HCT116 (cell line): ENCODE measurements around the gene NASP. TPM values are rescaled to one million over a fixed set of nuclear protein-coding genes. Genes with fewer than 3 reads are reported as not detected.

Source experiments
- ATAC-seq: fragments of 200-7000 bp; cut with Tn5 transposase; 2 replicates; pipeline ENCODE4 v1.9.1; 2020; ENCODE audit warnings: mild to moderate bottlenecking, moderate library complexity
- BruUV-seq: library from RNA; stranded (reverse); fragments of 400-500 nt; replicated peaks from 2 replicates; lab custom pipeline; 2021; lab: Mats Ljungman, UMichigan
- CTCF ChIA-PET: fragments of 300-600 bp; sonication (Branson Sonifier 250); formaldehyde crosslinking; loops from one replicate; lab custom pipeline; 2021; ENCODE audit warnings: antibody characterized with exemption; lab: Charles Lee
- POLR2A ChIA-PET: fragments of 300-600, 350-600 bp; sonication (Branson Sonifier 250); formaldehyde crosslinking; loops from one replicate; lab custom pipeline; 2021; ENCODE audit warnings: antibody characterized with exemption; lab: Charles Lee
- RAD21 ChIA-PET, 2 experiments: fragments of 300-600 bp; sonication (Branson Sonifier 250); formaldehyde crosslinking; loops; one replicate each; lab custom pipeline; 2023; ENCODE audit warnings: low total read pairs in 2 of 2; ENCODE audit not compliant: uncharacterized antibody in 2 of 2, unreplicated experiment in 2 of 2, low non-redundant PET in 1 of 2; lab: Charles Lee
- DNase-seq: peaks from one replicate; pipeline ENCODE4 v3.0.0-alpha.2; 2010; ENCODE audit warnings: low read depth, low spot score
- H2AFZ ChIP-seq: fragments of 200-600 bp; shearing (Covaris generic), sonication (generic); 2 replicates; pipeline ENCODE4 v1.6.1; 2017; ENCODE audit warnings: low read depth, mixed run types, mixed read lengths, antibody characterized with exemption, low read length; ENCODE audit not compliant: poor library complexity, severe bottlenecking
- H3K27ac ChIP-seq: 2 replicates; pipeline ENCODE4 v1.5.1; 2012; ENCODE audit warnings: low read depth, low read length
- H3K27me3 ChIP-seq: fragments of 200-600 bp; sonication (generic); 2 replicates; pipeline ENCODE4 v1.6.1; 2016; ENCODE audit warnings: mixed run types, low read length, mixed read lengths; ENCODE audit not compliant: insufficient read depth
- H3K36me3 ChIP-seq, 2 experiments: fragments of 200-500 bp in 1 of 2; fragments of 200-600 bp in 1 of 2; sonication (Bioruptor generic) in 1 of 2; sonication (generic) in 1 of 2; 2 replicates each; pipeline versions ENCODE4 v1.5.1 to v1.6.1; 2014 to 2016; ENCODE audit warnings: low read length in 2 of 2, inconsistent platforms in 1 of 2, mixed read lengths in 1 of 2, mixed run types in 1 of 2; ENCODE audit not compliant: insufficient read depth in 2 of 2, control insufficient read depth in 1 of 2
- H3K4me1 ChIP-seq, 2 experiments: fragments of 200-600 bp in 1 of 2; sonication (generic) in 1 of 2; 2 replicates each; pipeline versions ENCODE4 v1.5.1 to v1.6.1; 2012 to 2017; ENCODE audit warnings: low read length in 2 of 2, inconsistent platforms in 1 of 2, mild to moderate bottlenecking in 1 of 2, mixed read lengths in 1 of 2, mixed run types in 1 of 2, moderate library complexity in 1 of 2; ENCODE audit not compliant: insufficient read depth in 2 of 2, control insufficient read depth in 1 of 2
- H3K4me2 ChIP-seq: fragments of 200-600 bp; sonication (generic); 2 replicates; pipeline ENCODE4 v1.6.1; 2017; ENCODE audit warnings: mixed run types, low read length, mixed read lengths
- H3K4me3 ChIP-seq, 2 experiments: fragments of 200-600 bp in 1 of 2; sonication (generic) in 1 of 2; replicated peaks in 1 of 2; 2 replicates each; pipeline ENCODE4 v1.5.1; 2011 to 2016; ENCODE audit warnings: low read length in 2 of 2, control low read depth in 1 of 2, low read depth in 1 of 2, mild to moderate bottlenecking in 1 of 2, mixed read lengths in 1 of 2, mixed run types in 1 of 2
- H3K79me2 ChIP-seq: fragments of 200-600 bp; sonication (generic); 2 replicates; pipeline ENCODE4 v1.6.1; 2017; ENCODE audit warnings: mild to moderate bottlenecking, mixed run types, low read length, moderate library complexity, mixed read lengths; ENCODE audit not compliant: insufficient read depth
- H3K9ac ChIP-seq: fragments of 200-600 bp; sonication (generic); 2 replicates; pipeline ENCODE4 v1.6.1; 2016; ENCODE audit warnings: low read length, mixed read lengths
- H3K9me2 ChIP-seq: fragments of 200-600 bp; sonication (generic), shearing (Covaris generic); 2 replicates; pipeline ENCODE4 v1.6.1; 2017; ENCODE audit warnings: mixed run types, mild to moderate bottlenecking, moderate library complexity; ENCODE audit not compliant: insufficient read depth
- H3K9me3 ChIP-seq, 2 experiments: fragments of 200-500 bp in 1 of 2; fragments of 200-600 bp in 1 of 2; sonication (Bioruptor generic) in 1 of 2; sonication (generic) in 1 of 2; 2 replicates each; pipeline ENCODE4 v1.6.1; 2014 to 2017; ENCODE audit warnings: low read length in 2 of 2, mixed read lengths in 2 of 2, inconsistent platforms in 1 of 2, low read depth in 1 of 2, mild to moderate bottlenecking in 1 of 2, mixed run types in 1 of 2, moderate library complexity in 1 of 2; ENCODE audit not compliant: control insufficient read depth in 1 of 2, insufficient read depth in 1 of 2
- H4K20me1 ChIP-seq: fragments of 200-600 bp; sonication (generic), shearing (Covaris generic); 2 replicates; pipeline ENCODE4 v1.6.1; 2017; ENCODE audit warnings: mixed run types, mild to moderate bottlenecking, moderate library complexity; ENCODE audit not compliant: insufficient read depth
- ATF3 ChIP-seq: IDR thresholded peaks from 2 replicates; pipeline ENCODE4 v1.6.1; 2012
- CBX3 ChIP-seq: IDR thresholded peaks from 2 replicates; pipeline ENCODE4 v1.6.1; 2012; ENCODE audit warnings: low read depth
- EGR1 ChIP-seq: IDR thresholded peaks from 2 replicates; pipeline ENCODE4 v1.6.1; 2012; ENCODE audit warnings: low read depth
- ELF1 ChIP-seq: IDR thresholded peaks from 2 replicates; pipeline ENCODE4 v1.6.1; 2012; ENCODE audit warnings: low read depth, borderline replicate concordance
- EZH2 ChIP-seq: fragments of 200-600 bp; sonication (generic); IDR thresholded peaks from 2 replicates; pipeline ENCODE4 v1.6.1; 2017; ENCODE audit warnings: antibody characterized with exemption, mixed run types
- JUND ChIP-seq: IDR thresholded peaks from 2 replicates; pipeline ENCODE4 v1.6.1; 2012
- MAX ChIP-seq: IDR thresholded peaks from 2 replicates; pipeline ENCODE4 v1.6.1; 2012
- POLR2A ChIP-seq: IDR thresholded peaks from 2 replicates; pipeline ENCODE4 v1.7.0; 2011; ENCODE audit warnings: borderline replicate concordance; ENCODE audit not compliant: insufficient read depth, insufficient read length; ENCODE audit errors: extremely low read depth
- POLR2AphosphoS5 ChIP-seq: IDR thresholded peaks from 2 replicates; pipeline ENCODE4 v1.6.1; 2011; ENCODE audit warnings: mild to moderate bottlenecking, low read depth, low read length, moderate library complexity
- RAD21 ChIP-seq: IDR thresholded peaks from 2 replicates; pipeline ENCODE4 v1.6.1; 2012; ENCODE audit warnings: low read depth, mild to moderate bottlenecking
- SIN3A ChIP-seq: IDR thresholded peaks from 2 replicates; pipeline ENCODE4 v1.6.1; 2012; ENCODE audit warnings: low read depth
- SP1 ChIP-seq: IDR thresholded peaks from 2 replicates; pipeline ENCODE4 v1.6.1; 2012; ENCODE audit warnings: low read depth
- SRF ChIP-seq: IDR thresholded peaks from 2 replicates; pipeline ENCODE4 v1.6.1; 2012; ENCODE audit warnings: low read depth
- TCF7L2 ChIP-seq: IDR thresholded peaks from 2 replicates; pipeline ENCODE4 v1.7.0; 2011; ENCODE audit warnings: borderline replicate concordance, inconsistent platforms; ENCODE audit not compliant: insufficient read depth, insufficient read length; ENCODE audit errors: extremely low read depth
- YY1 ChIP-seq: IDR thresholded peaks from 2 replicates; pipeline ENCODE4 v1.6.1; 2011; ENCODE audit warnings: low read length, low read depth, moderate library complexity, mild to moderate bottlenecking; ENCODE audit not compliant: insufficient replicate concordance; ENCODE audit errors: extremely low read depth
- ZFX ChIP-seq: fragments of 450-650 bp; IDR thresholded peaks from 2 replicates; pipeline ENCODE4 v1.6.1; 2017
- ZNF274 ChIP-seq: fragments of 200-500 bp; sonication (Bioruptor generic); IDR thresholded peaks from 2 replicates; pipeline ENCODE4 v1.6.1; 2014; ENCODE audit warnings: mild to moderate bottlenecking, low read depth, low read length, inconsistent platforms
- intact Hi-C: fragments of 100-400 bp; cut with micrococcal nuclease; formaldehyde crosslinking; loops from 2 replicates; pipeline ENCODE4 v1.10.0; 2022
- total RNA-seq: library from RNA; stranded (reverse); gene quantifications from one replicate; pipeline ENCODE4 v1.2.1, GENCODE V29; 2021; ENCODE audit not compliant: unreplicated experiment

Gene NASP
- total RNA-seq, 1 experiment from 2014 or later = 185 TPM

- H3K4me3 ChIP-seq = no peak overlapping the region
- H3K36me3 ChIP-seq = peaks cover 24 to 32% of the 10 kb centered on the region in 2 experiments
- POLR2A ChIA-PET = interaction anchor here (0.9 kb wide), 1 partner anchor 15 kb away, joined by 4 read pairs; no protein-coding TSS in a partner anchor
- H3K9me3 ChIP-seq = no peaks in the 10 kb centered on the region
- no peak overlapping the region for H3K4me2 ChIP-seq
- no peak overlapping the region for H3K9ac ChIP-seq
- no TSS peak for BruUV-seq
- ATAC-seq = no peak
- intact Hi-C loops = no loop called here
- no peaks in the 10 kb centered on the region for H3K4me1 ChIP-seq
- H3K27me3 ChIP-seq = no peaks in the 10 kb centered on the region
- no peaks in the 10 kb centered on the region for H4K20me1 ChIP-seq
- H2AFZ ChIP-seq = no peak overlapping the region
- TF ChIP-seq JUND (no peak), ATF3 (no peak), MAX (no peak), YY1 (no peak), RAD21 (no peak), EGR1 (no peak), POLR2A (no peak), SIN3A (no peak), ZFX (no peak), ZNF274 (no peak), EZH2 (no peak), POLR2AphosphoS5 (no peak), CBX3 (no peak), ELF1 (no peak), TCF7L2 (no peak), SP1 (no peak), SRF (no peak)
- RAD21 ChIA-PET = no interaction called here
- no peaks in the 10 kb centered on the region for H3K9me2 ChIP-seq
- H3K79me2 ChIP-seq = peaks cover 11% of the 10 kb centered on the region
- no peak overlapping the region for H3K27ac ChIP-seq
- CTCF ChIA-PET = interaction anchor here (0.7 to 4.0 kb wide), 6 partner anchors 8 to 837 kb away, joined by 3 to 28 read pairs (median 3); partner anchors contain the start of genes PRDX1 and RNU5D-1
- DNase-seq = no peak
Measured at GRCh38 chr1:45567911-45568310, 15.9 kb upstream of the NASP start.
